GM18526 (cell line): ENCODE data around the gene SYS1.
A peak's percentile ranks its signal among the peaks of the same experiment; 100 is the strongest.

Source experiments
- POLR2A ChIP-seq: IDR thresholded peaks from 3 replicates; pipeline ENCODE4 v1.6.1; 2011; ENCODE audit not compliant: insufficient read length; ENCODE audit errors: extremely low read depth

SYS1 gene

DNA sequence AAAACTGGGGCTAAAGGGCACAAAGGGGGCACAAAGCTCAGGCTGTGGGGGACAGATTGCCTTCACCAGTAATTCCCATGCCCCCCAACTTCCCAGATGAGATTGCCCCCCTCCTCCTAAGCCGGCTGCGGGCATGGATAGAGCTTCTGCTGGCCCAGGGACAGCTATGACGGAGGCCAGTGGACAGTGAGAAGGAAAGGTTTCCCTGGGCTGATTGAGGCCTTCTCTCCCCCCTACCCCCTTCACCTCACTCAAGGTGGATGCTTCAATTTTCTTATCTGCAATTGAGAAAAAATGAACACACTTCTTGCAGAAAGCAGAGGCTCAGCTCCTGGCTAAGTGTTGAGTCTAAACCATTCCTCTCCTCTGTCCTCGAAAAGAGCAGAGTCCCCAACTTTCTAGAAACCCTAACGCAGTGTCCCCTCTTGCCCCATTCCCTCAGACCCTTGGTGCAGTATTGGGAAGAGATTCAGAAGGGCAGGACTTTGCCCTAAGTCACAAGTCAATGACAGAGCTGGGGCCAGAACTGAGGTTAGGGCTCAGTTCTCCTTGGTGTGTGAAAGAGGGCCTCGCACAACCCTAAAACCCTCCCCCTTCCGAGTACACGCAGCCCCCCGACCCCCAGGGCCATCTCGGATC is 15.5 kb upstream of the SYS1 start:
- TF ChIP-seq POLR2A, result no peak

GRCh38 chr20:45347936-45348778 is 14.8 kb upstream of the SYS1 start, which contains the start of gene SDC4:
SDC4 (minus strand) TSS chr20:45348424; CDS start chr20:45348384, 40 bp downstream.
- TF ChIP-seq POLR2A, result peak; percentile 74

DNA sequence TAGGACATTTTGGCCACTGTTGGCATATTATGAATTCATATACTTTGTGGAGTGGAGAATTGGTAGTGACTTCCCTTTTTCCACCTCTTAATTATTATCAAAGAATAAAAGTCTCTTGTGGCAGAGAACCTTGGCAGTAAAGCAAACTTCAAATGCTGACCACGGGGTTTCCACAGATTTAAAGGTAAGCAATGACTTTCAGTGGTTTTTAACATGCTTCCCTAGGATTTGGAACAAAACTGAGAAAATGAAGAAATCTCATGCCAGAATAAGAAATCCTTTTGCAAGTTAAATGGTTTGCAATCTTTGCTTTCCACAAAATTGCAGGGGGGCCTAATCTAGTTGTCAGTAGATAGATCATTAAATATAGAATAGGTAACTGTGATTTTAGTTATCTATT is 12.7 kb upstream of the SYS1 start:
- no peak for TF ChIP-seq POLR2A

DNA sequence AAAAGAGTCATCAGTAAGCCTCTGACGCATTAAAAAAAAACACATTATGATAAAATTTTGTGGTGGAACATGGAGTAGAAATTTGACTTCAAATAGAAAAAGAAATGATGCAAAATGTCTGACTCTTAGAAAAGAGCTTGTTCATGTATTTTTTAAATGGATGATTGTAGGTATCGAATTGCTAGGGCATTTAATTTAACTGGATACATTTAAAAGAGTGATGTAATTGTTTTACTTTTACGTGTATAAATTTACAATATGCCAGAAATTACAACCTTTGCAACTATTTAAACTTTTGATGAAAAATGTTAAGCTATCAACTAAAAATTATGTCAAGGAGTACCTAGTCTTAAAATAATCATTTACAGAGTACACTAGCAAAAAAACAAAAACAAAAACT is 10.2 kb upstream of the SYS1 start:
- TF ChIP-seq POLR2A, result no peak

GRCh38 chr20:45353746-45354145 is 9.2 kb upstream of the SYS1 start:
- TF ChIP-seq POLR2A, result no peak

- no peak for TF ChIP-seq POLR2A
Observed at GRCh38 chr20:45354423-45355208, 8.3 kb upstream of the SYS1 start.

DNA sequence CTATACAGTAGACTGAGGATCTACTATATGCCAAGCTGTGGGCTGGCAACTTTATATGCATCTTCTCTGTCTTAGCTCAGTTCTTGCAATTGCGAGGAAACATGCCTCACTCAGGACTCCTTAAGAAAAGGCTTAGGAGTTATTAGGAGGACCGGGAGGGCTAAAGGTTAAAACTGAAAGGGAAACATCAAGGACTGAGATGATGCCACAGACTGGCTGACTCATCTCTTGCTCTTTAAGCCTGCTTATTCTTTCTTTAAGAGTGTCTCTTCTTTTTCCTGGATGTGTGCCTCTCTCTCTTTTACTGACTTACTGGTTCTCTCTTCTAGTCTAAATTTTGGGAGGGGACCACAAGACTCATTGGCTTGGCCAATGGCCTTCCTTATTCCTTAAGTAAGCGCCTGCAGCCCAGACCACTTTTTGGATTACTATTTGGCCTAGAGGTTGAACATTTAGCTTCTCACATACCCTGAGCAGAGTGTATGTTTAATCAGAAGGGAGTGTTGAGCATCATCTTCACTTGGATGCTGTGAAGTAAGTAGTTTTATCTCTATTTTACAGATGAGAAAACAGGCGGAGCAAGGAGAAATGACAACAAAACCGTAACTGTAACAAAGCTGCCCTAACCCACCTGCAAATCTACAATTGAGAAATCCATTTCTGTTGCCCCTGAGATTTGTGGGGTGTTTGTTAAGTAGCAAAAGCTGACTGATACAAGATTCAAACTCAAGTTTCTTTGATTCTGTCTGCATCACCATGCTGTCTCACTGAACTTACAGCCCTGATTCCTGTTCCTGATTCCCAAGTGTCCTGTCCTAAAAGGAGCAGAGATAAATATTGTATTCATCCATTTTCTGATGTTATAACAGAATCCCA is 7.5 kb upstream of the SYS1 start:
- TF ChIP-seq POLR2A, result no peak

- no peak for TF ChIP-seq POLR2A
Observed at GRCh38 chr20:45358282-45359068, 4.5 kb upstream of the SYS1 start.

- TF ChIP-seq POLR2A, result no peak
Observed at GRCh38 chr20:45359069-45359405, 3.9 kb upstream of the SYS1 start.

GRCh38 chr20:45359406-45360148 is 3.4 kb upstream of the SYS1 start:
- TF ChIP-seq POLR2A, result no peak

DNA sequence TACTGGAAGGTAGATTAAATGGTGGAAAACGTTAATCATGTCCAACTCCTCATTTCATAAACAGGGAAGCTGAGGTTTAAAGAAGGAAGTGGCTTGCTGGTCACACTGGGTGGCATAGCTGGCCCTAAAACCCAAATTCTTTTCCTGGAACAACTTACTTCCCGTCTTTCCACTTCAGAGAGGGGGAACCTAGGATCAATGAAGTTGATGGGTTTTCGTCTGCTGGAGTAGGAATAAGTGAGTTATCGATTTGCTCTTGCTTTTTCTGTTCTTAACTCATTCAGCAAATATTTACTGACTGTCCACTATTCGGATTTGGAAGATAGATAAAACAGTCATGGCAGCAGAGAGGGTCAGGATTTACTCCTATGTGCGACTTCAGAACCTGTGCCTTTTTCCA is 1.2 kb upstream of the SYS1 start:
- TF ChIP-seq POLR2A, result no peak

DNA sequence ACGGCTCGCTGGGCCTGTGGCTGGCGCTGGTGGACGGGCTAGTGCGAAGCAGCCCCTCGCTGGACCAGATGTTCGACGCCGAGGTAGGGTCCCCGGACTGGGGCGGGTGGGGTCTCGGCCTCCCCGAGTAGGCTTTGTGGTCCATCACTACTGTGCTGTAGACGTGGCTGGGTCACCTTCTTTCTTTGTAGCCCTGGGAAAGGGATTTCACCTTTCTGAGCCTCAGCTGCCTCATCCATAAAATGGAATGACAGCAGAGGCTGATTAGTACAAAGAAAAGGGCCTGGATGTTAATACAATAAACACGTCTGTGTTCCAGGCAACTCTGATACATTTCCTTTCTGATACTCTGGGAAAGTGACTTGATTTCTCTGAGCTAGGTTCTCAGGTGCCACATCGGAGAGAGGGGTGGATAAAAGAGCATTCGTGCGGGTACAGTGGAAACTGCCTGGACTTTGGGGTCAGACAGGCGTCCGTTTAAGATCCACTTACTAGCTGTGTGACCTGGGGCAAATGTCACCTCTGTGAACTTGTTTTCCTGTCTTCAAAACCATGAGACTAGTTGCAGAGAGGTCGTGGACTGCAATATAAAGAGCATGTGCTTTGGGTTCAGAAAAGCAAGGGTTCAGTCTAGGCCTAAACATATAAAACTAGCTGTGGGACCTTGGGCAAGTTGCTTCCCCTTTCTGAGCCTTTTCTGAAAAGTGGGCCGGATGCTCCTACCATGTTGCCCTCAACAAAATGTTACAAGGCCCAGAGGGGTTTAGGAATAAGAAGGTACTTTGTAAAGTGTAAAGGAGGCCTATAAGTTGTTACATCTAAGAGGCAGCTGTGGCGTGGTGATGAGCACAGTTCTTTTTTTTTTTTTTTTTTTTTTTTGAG is 896 bp downstream of the SYS1 start:
- TF ChIP-seq POLR2A, result no peak

GRCh38 chr20:45365444-45365970 is 2.6 kb downstream of the SYS1 start:
- TF ChIP-seq POLR2A, result no peak

GRCh38 chr20:45366192-45366591 is 3.2 kb downstream of the SYS1 start:
- no peak for TF ChIP-seq POLR2A
